Measurements from ENCODE around the gene YWHAH.

Gene YWHAH

GRCh38 chr22:31932863-31933262, 11.5 kb upstream of the YWHAH start:
- Histone ChIP-seq H3K4me2 (ENCODE audit: low read depth, low read length, poor library complexity, severe bottlenecking) (no peak overlapping the region), H4K20me1 (ENCODE audit: low read depth, low read length) (no peaks in the 10 kb centered on the region), H3K27me3 (ENCODE audit: low read length) (no peaks in the 10 kb centered on the region), H3K9me2 (replicated peaks; ENCODE audit: insufficient read depth, low read length) (no peaks in the 10 kb centered on the region), H3F3A (ENCODE audit: insufficient read depth) (no peaks in the 10 kb centered on the region), H3K4me3 (ENCODE audit: insufficient read depth, low read length, poor library complexity, severe bottlenecking) (no peak overlapping the region), H3K27ac (ENCODE audit: low read depth, low read length) (no peak overlapping the region), H3K9me3 (ENCODE audit: insufficient read depth, low read length) (no peaks in the 10 kb centered on the region), H2AFZ (ENCODE audit: low read depth, low read length, severe bottlenecking) (no peak overlapping the region), H3K9ac (ENCODE audit: low read length) (no peak overlapping the region), H3K79me2 (ENCODE audit: insufficient read depth, low read length) (no peaks in the 10 kb centered on the region), H3K36me3 (ENCODE audit: low read length) (no peaks in the 10 kb centered on the region)
- TF ChIP-seq CTCF (IDR thresholded peaks at IDR 0.05; ENCODE audit: insufficient read depth, low read length, poor library complexity, severe bottlenecking) (no peak), EZH2phosphoT487 (conservative IDR thresholded peaks at IDR 0.05; ENCODE audit: low read length) (no peak)

GRCh38 chr22:31933406-31933805, 10.9 kb upstream of the YWHAH start:
- H3K9me3 ChIP-seq (ENCODE audit: insufficient read depth, low read length): no peaks in the 10 kb centered on the region
- no peak overlapping the region for H3K4me2 ChIP-seq (ENCODE audit: low read depth, low read length, poor library complexity, severe bottlenecking)
- H4K20me1 ChIP-seq (ENCODE audit: low read depth, low read length): no peaks in the 10 kb centered on the region
- H3K36me3 ChIP-seq (ENCODE audit: low read length): no peaks in the 10 kb centered on the region
- no peak overlapping the region for H3K27ac ChIP-seq (ENCODE audit: low read depth, low read length)
- no peak overlapping the region for H3K4me3 ChIP-seq (ENCODE audit: insufficient read depth, low read length, poor library complexity, severe bottlenecking)
- H3K27me3 ChIP-seq (ENCODE audit: low read length): no peaks in the 10 kb centered on the region
- H3K79me2 ChIP-seq (ENCODE audit: insufficient read depth, low read length): no peaks in the 10 kb centered on the region
- no peak for TF ChIP-seq CTCF (IDR thresholded peaks at IDR 0.05; ENCODE audit: insufficient read depth, low read length, poor library complexity, severe bottlenecking)
- TF ChIP-seq EZH2phosphoT487 (conservative IDR thresholded peaks at IDR 0.05; ENCODE audit: low read length): no peak
- no peaks in the 10 kb centered on the region for H3F3A ChIP-seq (ENCODE audit: insufficient read depth)
- H3K9me2 ChIP-seq (replicated peaks; ENCODE audit: insufficient read depth, low read length): no peaks in the 10 kb centered on the region
- no peak overlapping the region for H2AFZ ChIP-seq (ENCODE audit: low read depth, low read length, severe bottlenecking)
- no peak overlapping the region for H3K9ac ChIP-seq (ENCODE audit: low read length)

- no peak overlapping the region for H2AFZ ChIP-seq (ENCODE audit: low read depth, low read length, severe bottlenecking)
- H3K4me2 ChIP-seq (ENCODE audit: low read depth, low read length, poor library complexity, severe bottlenecking): no peak overlapping the region
- H3K36me3 ChIP-seq (ENCODE audit: low read length): no peaks in the 10 kb centered on the region
- H3F3A ChIP-seq (ENCODE audit: insufficient read depth): no peaks in the 10 kb centered on the region
- no peak overlapping the region for H3K27ac ChIP-seq (ENCODE audit: low read depth, low read length)
- no peaks in the 10 kb centered on the region for H3K79me2 ChIP-seq (ENCODE audit: insufficient read depth, low read length)
- H3K9me3 ChIP-seq (ENCODE audit: insufficient read depth, low read length): no peaks in the 10 kb centered on the region
- H3K27me3 ChIP-seq (ENCODE audit: low read length): no peaks in the 10 kb centered on the region
- H3K9ac ChIP-seq (ENCODE audit: low read length): no peak overlapping the region
- no peaks in the 10 kb centered on the region for H4K20me1 ChIP-seq (ENCODE audit: low read depth, low read length)
- no peak overlapping the region for H3K4me3 ChIP-seq (ENCODE audit: insufficient read depth, low read length, poor library complexity, severe bottlenecking)
- H3K9me2 ChIP-seq (replicated peaks; ENCODE audit: insufficient read depth, low read length): no peaks in the 10 kb centered on the region
- no peak for TF ChIP-seq CTCF (IDR thresholded peaks at IDR 0.05; ENCODE audit: insufficient read depth, low read length, poor library complexity, severe bottlenecking)
- no peak for TF ChIP-seq EZH2phosphoT487 (conservative IDR thresholded peaks at IDR 0.05; ENCODE audit: low read length)
These were observed 10.4 kb upstream of the YWHAH start for GRCh38 chr22:31933816-31934482.
